ENCODE data around the gene RPLP2. TPM values are rescaled to one million over a fixed set of nuclear protein-coding genes. Genes with fewer than 3 reads are reported as not detected.

Gene RPLP2
- total RNA-seq, 1 donor from 2014 or later: 2,188 TPM

DNA sequence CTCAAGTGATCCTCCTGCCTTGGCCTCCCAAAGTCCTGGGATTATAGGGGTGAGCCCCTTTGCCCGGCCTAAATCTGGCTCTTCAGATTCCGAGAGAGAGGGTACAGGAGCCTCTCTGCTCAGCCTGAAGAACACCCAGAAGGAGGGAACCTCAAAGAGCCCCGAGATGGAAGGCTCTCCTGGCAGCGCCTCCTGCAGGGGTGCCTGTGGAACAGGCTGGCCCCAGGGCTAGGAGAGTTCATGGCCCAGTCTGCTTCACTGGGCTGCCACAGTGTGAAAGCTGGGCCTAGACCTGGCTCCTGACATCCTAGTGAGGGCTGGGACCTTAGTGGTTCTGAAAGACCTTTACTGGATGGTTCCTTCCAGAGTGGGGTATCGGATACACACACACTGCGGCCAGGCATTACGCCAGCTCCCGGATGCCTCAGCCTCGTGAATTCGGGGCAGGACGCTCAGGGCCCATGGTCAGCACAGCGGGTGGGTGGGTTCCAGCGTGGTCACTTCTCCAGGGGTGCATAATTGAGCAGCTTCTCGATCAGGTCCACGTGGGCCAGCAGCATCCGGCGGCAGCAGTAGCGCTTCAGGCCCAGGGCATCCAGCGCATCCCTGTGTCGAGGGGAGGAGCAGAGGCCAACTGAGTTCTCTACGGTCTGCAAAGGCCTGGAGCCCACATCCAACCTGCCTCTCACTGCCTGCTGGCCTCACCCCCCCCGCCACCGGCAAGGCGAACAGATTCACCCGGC, 30.3 kb downstream of the RPLP2 start:
- DNase-seq (ENCODE audit: low spot score): no peak
- Mint-ChIP-seq H3K9me3 (ENCODE audit: unreplicated experiment) (no peaks in the 10 kb centered on the region), H3K36me3 (ENCODE audit: low read depth, unreplicated experiment) (no peaks in the 10 kb centered on the region), H3K4me1 (ENCODE audit: unreplicated experiment) (peaks cover 10% of the 10 kb centered on the region), H3K27ac (ENCODE audit: unreplicated experiment) (no peak overlapping the region), H3K4me3 (ENCODE audit: unreplicated experiment) (peak overlapping the region; percentile 73), H3K27me3 (ENCODE audit: unreplicated experiment) (peaks cover 3% of the 10 kb centered on the region)
- TF ChIP-seq CTCF (IDR thresholded peaks at IDR 0.05; ENCODE audit: unreplicated experiment): no peak

- Mint-ChIP-seq H3K27ac (ENCODE audit: unreplicated experiment) (no peak overlapping the region), H3K4me1 (ENCODE audit: unreplicated experiment) (peaks cover 10% of the 10 kb centered on the region), H3K36me3 (ENCODE audit: low read depth, unreplicated experiment) (no peaks in the 10 kb centered on the region), H3K4me3 (ENCODE audit: unreplicated experiment) (peak overlapping the region; percentile 93), H3K27me3 (ENCODE audit: unreplicated experiment) (peaks cover 5% of the 10 kb centered on the region), H3K9me3 (ENCODE audit: unreplicated experiment) (no peaks in the 10 kb centered on the region)
- no peak for TF ChIP-seq CTCF (IDR thresholded peaks at IDR 0.05; ENCODE audit: unreplicated experiment)
- no peak for DNase-seq (ENCODE audit: low spot score)
Measured at GRCh38 chr11:841981-842369, 32.2 kb downstream of the RPLP2 start.

DNA sequence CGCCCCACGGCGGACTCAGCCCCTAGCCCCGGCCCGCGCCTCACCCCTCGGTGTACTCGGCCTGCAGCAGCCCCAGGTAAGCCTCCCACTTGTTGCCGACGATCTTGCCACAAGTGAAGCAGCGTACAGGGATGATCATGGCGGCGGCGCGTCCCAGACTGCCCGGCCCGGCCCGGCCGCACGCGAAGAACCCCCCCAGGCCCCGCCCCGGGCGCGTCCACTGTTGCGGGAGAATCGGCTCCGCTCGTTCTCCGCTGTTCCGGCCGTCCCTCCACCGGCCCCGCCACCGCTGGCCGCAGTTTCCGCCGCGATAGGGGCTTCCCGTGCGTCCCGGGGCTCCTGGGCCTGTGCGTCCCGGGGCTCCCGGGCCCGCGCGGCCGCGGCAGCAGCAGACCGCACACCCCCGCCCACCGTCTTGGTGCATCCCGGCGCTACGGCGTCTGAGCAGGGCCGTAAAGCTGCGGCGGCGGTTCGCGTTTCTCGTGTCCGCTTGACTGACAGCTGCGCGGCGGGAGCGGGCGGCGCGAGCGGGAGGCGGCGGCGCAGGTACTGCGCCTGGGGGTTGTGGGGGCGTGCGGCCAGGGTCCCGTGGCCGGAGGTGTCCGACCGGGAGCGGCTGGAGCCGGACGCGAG, 32.7 kb downstream of the RPLP2 start, which contains the start of the genes POLR2L and TSPAN4:
Gene POLR2L (minus strand): TSS at position 160 of the 633 bp plus-strand sequence. CDS start 21 bp downstream, at position 139.
Gene TSPAN4 (plus strand): TSS at position 483 of the 633 bp plus-strand sequence. CDS start 7,453 bp downstream, outside the sequence.
- no peak for TF ChIP-seq CTCF (IDR thresholded peaks at IDR 0.05; ENCODE audit: unreplicated experiment)
- Mint-ChIP-seq H3K4me3 (ENCODE audit: unreplicated experiment) (peak within 1 kb of the TSS; percentile 93), H3K9me3 (ENCODE audit: unreplicated experiment) (no peaks in the 10 kb centered on the region), H3K27me3 (ENCODE audit: unreplicated experiment) (peaks cover 5% of the 10 kb centered on the region), H3K36me3 (ENCODE audit: low read depth, unreplicated experiment) (no peaks in the 10 kb centered on the region), H3K4me1 (ENCODE audit: unreplicated experiment) (peaks cover 10% of the 10 kb centered on the region), H3K27ac (ENCODE audit: unreplicated experiment) (peak within 1 kb of the TSS; percentile 61)
- DNase-seq (ENCODE audit: low spot score): peak; percentile 84

DNA sequence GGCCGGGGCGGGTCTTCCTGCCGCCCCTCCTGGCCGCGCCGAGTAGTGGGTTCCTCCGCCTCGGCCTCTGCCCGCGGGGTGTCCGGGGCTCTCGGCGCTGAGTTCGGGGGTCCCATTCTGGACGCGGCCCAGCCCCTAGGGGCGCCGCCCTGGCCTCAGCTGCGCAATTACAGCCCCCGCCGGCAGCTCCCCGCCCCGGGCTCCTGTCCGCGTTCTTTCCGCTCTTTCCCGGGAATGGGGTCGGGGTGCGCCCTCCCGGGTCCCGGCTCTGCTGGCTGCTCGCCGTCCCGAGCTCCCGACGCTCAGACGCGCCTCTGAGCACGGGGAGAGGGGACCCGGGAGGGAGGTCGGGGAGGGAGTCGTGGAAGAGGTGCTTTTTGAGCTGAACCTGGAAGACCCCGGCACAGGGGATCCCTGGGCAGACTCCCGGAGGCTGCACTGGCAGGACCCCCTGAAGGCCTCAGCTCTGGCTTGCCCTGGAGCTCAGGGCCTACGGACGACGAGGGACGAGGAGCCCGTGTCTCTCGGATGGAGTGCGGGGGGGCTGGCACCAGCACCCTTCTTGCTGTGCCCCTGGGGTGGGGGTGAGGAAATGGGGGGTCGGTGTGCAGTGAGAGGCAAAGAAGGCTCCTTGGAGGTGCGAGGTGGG, 33.4 kb downstream of the RPLP2 start:
- H3K27ac Mint-ChIP-seq (ENCODE audit: unreplicated experiment): no peak overlapping the region
- no peak for DNase-seq (ENCODE audit: low spot score)

More for the DNA sequence above, 33.4 kb downstream of the RPLP2 start:
- Mint-ChIP-seq H3K4me1 (ENCODE audit: unreplicated experiment) (peaks cover 10% of the 10 kb centered on the region), H3K27me3 (ENCODE audit: unreplicated experiment) (peaks cover 5% of the 10 kb centered on the region), H3K9me3 (ENCODE audit: unreplicated experiment) (no peaks in the 10 kb centered on the region), H3K36me3 (ENCODE audit: low read depth, unreplicated experiment) (no peaks in the 10 kb centered on the region), H3K4me3 (ENCODE audit: unreplicated experiment) (peak overlapping the region; percentile 85)
- peak; percentile 25 for TF ChIP-seq CTCF (IDR thresholded peaks at IDR 0.05; ENCODE audit: unreplicated experiment)

All from endothelial cell (in vitro differentiated cells).